ENCODE measurements around the gene TOR1AIP1. TPM values are rescaled to one million over a fixed set of nuclear protein-coding genes. Genes with fewer than 3 reads are reported as not detected.
"Not testable (repeated sequence)": the region's sequence is repeated elsewhere in the genome, so short reads cannot be mapped to it uniquely, and the experiment has no call there.

Gene TOR1AIP1
- 56.3 TPM for total RNA-seq

- DNase-seq (ENCODE audit: low spot score), result peak; percentile 96
Measured at GRCh38 chr1:179882253-179883039, at the start of gene TOR1AIP1. TSS of gene TOR1AIP1 (plus strand) at chr1:179882285. CDS start at chr1:179882503, 218 bp downstream.

- not testable (repeated sequence) for DNase-seq (ENCODE audit: low spot score)
Measured at GRCh38 chr1:179836686-179837445, 45.2 kb upstream of the TOR1AIP1 start.

DNA sequence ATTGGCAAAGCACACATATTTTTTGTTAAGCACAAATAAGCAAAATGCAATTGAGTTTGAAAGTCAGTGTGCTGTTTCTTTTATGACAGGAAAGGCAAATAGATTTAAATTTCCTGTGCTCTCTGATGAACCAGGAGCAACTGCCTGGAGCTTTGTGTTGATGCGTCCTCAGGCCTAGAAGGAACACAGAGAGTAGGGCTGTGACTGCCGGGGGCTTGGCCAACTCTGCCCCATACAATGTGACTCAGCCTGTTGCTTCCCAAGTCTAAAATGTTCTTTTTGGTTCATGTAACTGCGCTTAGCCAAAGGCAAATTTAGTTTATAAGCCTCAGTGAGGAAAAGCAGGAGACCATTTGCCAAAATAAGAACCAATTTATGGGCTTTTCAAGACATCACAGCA lies 42.0 kb upstream of the TOR1AIP1 start:
- DNase-seq (ENCODE audit: low spot score), result no peak

- DNase-seq (ENCODE audit: low spot score), result no peak
Measured at GRCh38 chr1:179848233-179848632, 33.9 kb upstream of the TOR1AIP1 start.

- DNase-seq (ENCODE audit: low spot score), result no peak
Measured at GRCh38 chr1:179853102-179853501, 29.0 kb upstream of the TOR1AIP1 start.

- not testable (repeated sequence) for DNase-seq (ENCODE audit: low spot score)
Measured at GRCh38 chr1:179855831-179856230, 26.3 kb upstream of the TOR1AIP1 start.

DNA sequence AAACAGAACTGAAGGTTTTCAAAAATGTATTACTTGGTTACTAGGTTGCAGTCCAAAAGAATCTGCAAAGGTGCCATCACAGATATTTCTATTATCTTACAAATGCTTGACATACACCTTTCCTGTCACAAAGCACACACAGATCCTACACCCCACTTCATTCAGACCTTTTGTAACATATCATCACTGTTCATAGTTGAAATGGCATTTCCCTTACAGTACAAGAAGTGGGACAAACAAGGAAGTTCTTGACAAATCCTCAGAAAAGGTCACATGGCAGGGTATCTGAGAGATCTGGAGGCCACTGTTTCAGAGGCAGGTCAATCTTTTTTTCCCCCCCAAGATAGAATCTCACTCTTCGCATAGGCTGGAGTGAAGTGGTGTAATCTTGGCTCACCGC lies 25.8 kb upstream of the TOR1AIP1 start:
- DNase-seq (ENCODE audit: low spot score), result no peak

GRCh38 chr1:179857009-179857408 lies 25.1 kb upstream of the TOR1AIP1 start:
- no peak for DNase-seq (ENCODE audit: low spot score)

DNA sequence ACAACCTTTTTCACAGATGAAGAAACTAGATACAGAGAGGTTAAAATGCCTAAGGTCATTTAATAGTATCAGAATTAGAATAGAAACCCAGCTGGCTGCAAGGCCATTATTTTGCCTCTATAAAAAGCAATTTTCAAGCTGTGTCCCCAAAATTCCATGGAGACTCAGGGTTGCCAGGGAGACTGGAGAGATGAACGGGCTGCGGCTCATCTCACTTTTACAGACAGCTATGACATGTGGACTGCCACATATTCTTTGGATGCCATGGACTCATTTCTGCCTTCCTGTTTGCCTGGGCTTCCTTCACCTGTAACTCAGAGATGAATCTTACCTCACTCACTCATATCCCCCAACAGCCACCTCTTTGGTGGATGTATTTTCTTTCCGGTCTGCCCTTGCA lies 21.4 kb upstream of the TOR1AIP1 start:
- no peak for DNase-seq (ENCODE audit: low spot score)

- DNase-seq (ENCODE audit: low spot score), result no peak
Measured at GRCh38 chr1:179865377-179865776, 16.7 kb upstream of the TOR1AIP1 start.

DNA sequence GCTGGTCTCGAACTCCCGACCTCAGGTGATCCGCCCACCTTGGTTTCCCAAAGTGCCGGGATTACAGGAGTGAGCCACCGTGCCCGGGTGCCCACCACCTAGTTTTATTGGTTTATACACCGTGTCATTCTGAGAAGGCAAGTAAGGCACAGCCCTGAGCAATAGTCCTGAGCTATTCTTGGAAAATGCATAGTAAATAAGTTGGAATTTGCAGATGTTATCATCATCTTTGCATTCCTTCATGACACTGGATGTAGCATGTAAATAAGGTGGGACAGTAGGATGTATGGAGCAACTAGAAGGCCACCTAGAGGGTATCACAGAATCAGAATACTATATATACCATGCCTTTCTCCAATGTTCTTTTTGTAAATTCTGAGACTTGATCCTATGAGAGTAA lies 15.5 kb upstream of the TOR1AIP1 start:
- DNase-seq (ENCODE audit: low spot score), result no peak

DNA sequence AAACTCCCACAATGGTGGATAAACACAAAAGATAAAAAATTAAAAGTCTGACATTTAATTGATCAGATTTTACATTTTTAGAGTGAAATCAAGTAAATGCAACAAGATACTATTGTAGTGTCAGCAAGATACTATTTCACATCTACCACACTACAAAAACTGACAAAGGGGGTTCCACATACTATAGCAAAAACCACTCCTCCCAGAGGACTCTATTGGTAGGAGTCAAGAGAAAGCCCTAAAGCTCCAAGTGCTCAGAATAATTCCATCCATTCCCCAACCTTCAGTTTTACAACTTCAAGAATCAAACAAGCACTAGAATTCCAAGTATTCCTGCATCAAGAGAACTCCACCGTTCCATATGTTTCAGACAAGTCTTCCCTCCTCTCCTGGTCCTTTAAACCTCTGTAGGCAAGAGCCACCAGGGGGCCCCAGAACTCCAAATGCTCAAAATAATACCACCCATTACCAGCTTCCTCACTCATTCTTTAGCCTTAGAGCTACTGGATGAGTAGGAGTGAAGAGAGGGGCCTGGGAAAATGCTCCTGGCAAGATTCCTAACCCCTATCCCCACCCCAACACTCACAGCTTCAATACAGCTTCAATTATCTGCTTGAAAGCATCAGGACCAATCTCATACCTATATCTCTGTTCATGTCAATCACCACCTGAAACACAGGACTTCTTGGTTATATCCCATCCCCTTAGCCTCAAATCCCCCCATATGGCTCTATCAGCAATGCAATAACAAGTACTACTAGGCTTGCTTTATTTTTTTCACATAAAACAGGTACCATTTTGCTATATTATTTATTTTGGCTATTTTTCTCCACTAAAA lies 14.4 kb upstream of the TOR1AIP1 start:
- peak; percentile 38 for DNase-seq (ENCODE audit: low spot score)

DNA sequence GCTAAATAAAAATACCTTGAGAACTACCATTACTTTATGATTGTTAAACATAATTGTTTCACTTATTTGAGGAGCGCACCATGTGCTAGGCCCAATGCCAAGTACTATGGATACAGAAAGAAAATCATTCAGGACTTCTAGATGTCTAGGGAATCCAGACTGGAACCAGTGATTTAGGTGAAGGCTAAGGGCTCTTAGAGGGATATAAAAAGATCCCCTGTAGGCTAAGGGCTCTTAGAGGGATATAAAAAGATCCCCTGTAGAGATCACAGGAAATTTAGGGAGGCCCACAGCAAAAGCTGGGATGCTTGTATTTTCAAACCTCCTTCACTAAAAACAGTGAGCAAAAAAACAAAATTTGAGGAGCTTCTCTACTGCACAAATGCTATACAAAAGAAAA lies 11.2 kb upstream of the TOR1AIP1 start:
- no peak for DNase-seq (ENCODE audit: low spot score)

DNA sequence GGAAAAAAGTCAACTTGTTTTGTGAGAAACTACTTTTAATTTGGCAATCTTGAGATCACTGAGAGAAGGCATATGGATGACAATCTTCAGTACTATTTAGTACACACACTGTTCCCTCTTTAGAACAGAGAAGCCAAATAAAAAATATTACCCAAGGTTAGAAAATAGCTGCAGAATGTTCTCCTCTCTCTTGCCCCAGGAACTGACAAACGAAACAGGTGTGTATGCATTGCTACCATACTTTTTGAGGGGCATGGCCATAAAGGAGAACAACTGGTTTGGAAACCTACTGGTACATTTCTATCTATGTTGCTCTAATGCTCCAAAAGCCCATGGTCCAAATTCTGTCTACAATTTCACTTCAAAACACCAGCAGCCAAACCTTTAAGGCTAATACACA lies 10.1 kb upstream of the TOR1AIP1 start:
- no peak for DNase-seq (ENCODE audit: low spot score)

- no peak for DNase-seq (ENCODE audit: low spot score)
Measured at GRCh38 chr1:179872558-179872957, 9.5 kb upstream of the TOR1AIP1 start.

- DNase-seq (ENCODE audit: low spot score), result no peak
Measured at GRCh38 chr1:179873438-179873851, 8.6 kb upstream of the TOR1AIP1 start.

GRCh38 chr1:179875596-179876299 lies 6.3 kb upstream of the TOR1AIP1 start:
- no peak for DNase-seq (ENCODE audit: low spot score)

- DNase-seq (ENCODE audit: low spot score), result peak; percentile 47
Measured at GRCh38 chr1:179876300-179876715, 5.8 kb upstream of the TOR1AIP1 start.

- peak; percentile 91 for DNase-seq (ENCODE audit: low spot score)
Measured at GRCh38 chr1:179877586-179878265, 4.4 kb upstream of the TOR1AIP1 start, which contains the start of gene TOR1AIP2. TSS of gene TOR1AIP2 (minus strand) at chr1:179877803. CDS start at chr1:179852665, 25,138 bp downstream.

GRCh38 chr1:179879797-179880196 lies 2.3 kb upstream of the TOR1AIP1 start:
- DNase-seq (ENCODE audit: low spot score), result no peak
